Endodermal cell (in vitro differentiated cells): Measurements from ENCODE around the gene SWT1. TPM values are rescaled to one million over a fixed set of nuclear protein-coding genes. Genes with fewer than 3 reads are reported as not detected.

ENCODE experiments used
- DNase-seq: peaks from one replicate; pipeline ENCODE4 v3.0.0-alpha.2; 2017
- H3K27ac ChIP-seq: 2 replicates; pipeline ENCODE4 v1.5.1; 2013; ENCODE audit warnings: mild to moderate bottlenecking, low read depth, low read length, moderate library complexity
- H3K27me3 ChIP-seq: 2 replicates; pipeline ENCODE4 v1.6.1; 2013; ENCODE audit warnings: mild to moderate bottlenecking, low read length, moderate library complexity; ENCODE audit not compliant: insufficient read depth, control insufficient read depth, poor library complexity, severe bottlenecking
- H3K36me3 ChIP-seq: 2 replicates; pipeline ENCODE4 v1.7.0; 2013; ENCODE audit warnings: mild to moderate bottlenecking, low read length, moderate library complexity; ENCODE audit not compliant: control insufficient read depth, insufficient read depth
- H3K4me1 ChIP-seq: one replicate; pipeline ENCODE4 v1.7.0; 2013; ENCODE audit warnings: low read length; ENCODE audit not compliant: control insufficient read depth, insufficient read depth
- H3K4me3 ChIP-seq: 2 replicates; pipeline ENCODE4 v1.5.1; 2013; ENCODE audit warnings: mild to moderate bottlenecking, low read length, moderate library complexity
- H3K9ac ChIP-seq: 2 replicates; pipeline ENCODE4 v1.6.1; 2013; ENCODE audit warnings: mild to moderate bottlenecking, low read length, moderate library complexity; ENCODE audit not compliant: poor library complexity, severe bottlenecking; ENCODE audit errors: extremely low read depth
- H3K9me3 ChIP-seq: 2 replicates; pipeline ENCODE4 v1.6.1; 2013; ENCODE audit warnings: mild to moderate bottlenecking, low read length, moderate library complexity; ENCODE audit not compliant: control insufficient read depth
- H3K27ac Mint-ChIP-seq: 2 replicates; pipeline ENCODE4 v1.8.0; 2020; ENCODE audit warnings: mixed read lengths
- H3K27me3 Mint-ChIP-seq: 2 replicates; pipeline ENCODE4 v1.8.0; 2021; ENCODE audit warnings: mild to moderate bottlenecking, mixed read lengths; ENCODE audit not compliant: insufficient read depth
- H3K36me3 Mint-ChIP-seq: 2 replicates; pipeline ENCODE4 v1.8.0; 2020; ENCODE audit warnings: low read depth, mixed read lengths
- H3K4me1 Mint-ChIP-seq: 2 replicates; pipeline ENCODE4 v1.8.0; 2020; ENCODE audit warnings: mixed read lengths
- H3K4me3 Mint-ChIP-seq: 2 replicates; pipeline ENCODE4 v1.8.0; 2020; ENCODE audit warnings: mild to moderate bottlenecking, moderate library complexity, mixed read lengths
- H3K9me3 Mint-ChIP-seq: 2 replicates; pipeline ENCODE4 v1.8.0; 2020; ENCODE audit warnings: mild to moderate bottlenecking, mixed read lengths
- WGBS, 2 experiments: methylation state at CpG; one replicate each; pipeline versions ENCODE4 v1.1.5 to v1.1.7; 2013; ENCODE audit warnings: missing lambda C conversion rate in 2 of 2, mixed read lengths in 1 of 2; ENCODE audit not compliant: insufficient coverage in 1 of 2, insufficient read length in 1 of 2; 5-methylcytosine and 5-hydroxymethylcytosine counted together
- total RNA-seq, 2 donors: library from RNA; stranded (reverse); fragmentation: NEBNext Ultra II Directional in 1 of 2; extraction: Animal tissue kit (Norgen Biotek cat#: 25700) in 1 of 2; gene quantifications; 2 replicates in 1 of 2; 3 replicates in 1 of 2; pipeline ENCODE4 v1.2.1, GENCODE V29; 2021
- TF ChIP-seq, protein P1 (sequence below): fragments of 200-600 bp; sonication (generic); conservative IDR thresholded peaks from 2 replicates; pipeline ENCODE4 v1.5.0; 2021; ENCODE audit warnings: antibody characterized with exemption, mild to moderate bottlenecking

SWT1 gene
- total RNA-seq, 2 donors from 2014 or later = 9.7 to 13.4 TPM

DNA sequence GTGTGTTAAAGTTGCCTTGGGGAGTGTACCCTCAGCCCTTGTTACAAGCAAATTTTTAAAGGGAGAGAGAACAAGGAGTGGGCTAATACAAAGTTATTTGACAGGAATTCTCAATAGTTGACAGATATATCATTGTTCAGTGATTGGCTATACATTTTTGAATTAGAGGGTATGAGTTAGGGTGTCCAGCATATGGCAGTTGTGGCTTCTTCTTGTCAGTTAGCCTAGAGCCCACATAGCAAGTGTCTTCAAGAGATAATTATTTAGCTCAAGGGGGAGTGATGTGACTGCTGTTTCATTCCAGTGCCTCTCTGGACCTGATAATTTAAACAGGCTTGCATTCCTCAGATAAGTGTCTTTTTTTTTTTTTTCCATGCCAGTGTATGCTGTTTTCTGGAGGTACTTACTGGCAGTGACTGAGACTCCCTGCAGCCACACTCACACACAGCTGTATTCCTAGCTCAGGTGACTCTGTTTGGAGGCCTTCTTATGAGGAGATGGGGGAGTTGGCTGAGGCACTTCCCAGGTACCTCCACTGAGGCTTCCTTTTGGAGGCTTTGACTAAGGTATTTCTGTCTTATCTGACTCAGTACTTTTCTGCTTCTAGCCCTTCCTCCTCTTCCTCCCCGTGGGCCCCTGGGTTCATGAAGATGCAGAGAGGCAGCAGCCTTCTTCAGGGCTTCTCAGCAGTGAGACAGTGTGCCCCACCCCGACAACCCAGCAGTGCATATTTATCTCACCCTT, 127.7 kb downstream of the SWT1 start:
- H3K9me3 ChIP-seq = no peaks in the 10 kb centered on the region
- H3K9ac ChIP-seq = no peak overlapping the region
- no peak overlapping the region for H3K27ac ChIP-seq
- H3K4me1 ChIP-seq = peaks cover 13% of the 10 kb centered on the region
- H3K27me3 ChIP-seq = no peaks in the 10 kb centered on the region
- Mint-ChIP-seq H3K27me3 (no peaks in the 10 kb centered on the region), H3K4me1 (peaks cover 18% of the 10 kb centered on the region), H3K36me3 (peaks cover 22% of the 10 kb centered on the region), H3K27ac (peak overlapping the region; percentile 60), H3K4me3 (no peak overlapping the region), H3K9me3 (peaks cover 5% of the 10 kb centered on the region)
- DNase-seq = no peak
- no peak overlapping the region for H3K4me3 ChIP-seq
- 89% methylated on average over 2 of the region's 2 CpGs; no CpG with 5 or more reads in 1 of the 2 experiments for WGBS, 2 experiments
- TF ChIP-seq, protein P1, sequence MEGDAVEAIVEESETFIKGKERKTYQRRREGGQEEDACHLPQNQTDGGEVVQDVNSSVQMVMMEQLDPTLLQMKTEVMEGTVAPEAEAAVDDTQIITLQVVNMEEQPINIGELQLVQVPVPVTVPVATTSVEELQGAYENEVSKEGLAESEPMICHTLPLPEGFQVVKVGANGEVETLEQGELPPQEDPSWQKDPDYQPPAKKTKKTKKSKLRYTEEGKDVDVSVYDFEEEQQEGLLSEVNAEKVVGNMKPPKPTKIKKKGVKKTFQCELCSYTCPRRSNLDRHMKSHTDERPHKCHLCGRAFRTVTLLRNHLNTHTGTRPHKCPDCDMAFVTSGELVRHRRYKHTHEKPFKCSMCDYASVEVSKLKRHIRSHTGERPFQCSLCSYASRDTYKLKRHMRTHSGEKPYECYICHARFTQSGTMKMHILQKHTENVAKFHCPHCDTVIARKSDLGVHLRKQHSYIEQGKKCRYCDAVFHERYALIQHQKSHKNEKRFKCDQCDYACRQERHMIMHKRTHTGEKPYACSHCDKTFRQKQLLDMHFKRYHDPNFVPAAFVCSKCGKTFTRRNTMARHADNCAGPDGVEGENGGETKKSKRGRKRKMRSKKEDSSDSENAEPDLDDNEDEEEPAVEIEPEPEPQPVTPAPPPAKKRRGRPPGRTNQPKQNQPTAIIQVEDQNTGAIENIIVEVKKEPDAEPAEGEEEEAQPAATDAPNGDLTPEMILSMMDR = no peak
- H3K36me3 ChIP-seq = peaks cover 7% of the 10 kb centered on the region

DNA sequence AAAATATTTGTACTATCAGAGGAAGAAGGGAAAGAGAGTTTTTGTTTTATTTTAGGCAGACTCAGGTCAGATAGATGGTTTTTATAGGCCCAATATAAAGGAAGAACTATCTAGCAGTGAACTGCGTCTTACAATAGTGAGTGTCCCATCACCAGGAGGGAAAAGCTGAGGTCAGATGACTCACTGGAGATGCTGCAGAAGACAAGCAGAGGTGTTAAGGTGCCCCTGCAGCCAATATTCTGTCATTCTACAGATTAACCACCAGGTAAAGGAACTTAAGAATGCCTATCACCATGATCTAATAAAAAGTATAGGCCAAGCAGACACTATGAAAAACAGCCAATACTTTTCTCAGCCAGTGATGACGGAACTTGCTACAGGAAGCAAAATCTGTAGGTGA, 130.5 kb downstream of the SWT1 start:
- WGBS, 2 experiments = 90 to 100% methylated on average over 1 to 2 of the region's 2 CpGs
- Histone ChIP-seq H3K27me3 (no peaks in the 10 kb centered on the region), H3K4me3 (no peak overlapping the region), H3K27ac (no peak overlapping the region), H3K9ac (no peak overlapping the region), H3K9me3 (no peaks in the 10 kb centered on the region), H3K36me3 (peaks cover 10% of the 10 kb centered on the region), H3K4me1 (peaks cover 2% of the 10 kb centered on the region)
- no peak for DNase-seq
- Mint-ChIP-seq H3K27me3 (no peaks in the 10 kb centered on the region), H3K4me3 (no peak overlapping the region), H3K9me3 (no peaks in the 10 kb centered on the region), H3K4me1 (peaks cover 11% of the 10 kb centered on the region), H3K36me3 (peaks cover 14% of the 10 kb centered on the region), H3K27ac (no peak overlapping the region)
- TF ChIP-seq, protein P1 = peak; percentile 38

DNA sequence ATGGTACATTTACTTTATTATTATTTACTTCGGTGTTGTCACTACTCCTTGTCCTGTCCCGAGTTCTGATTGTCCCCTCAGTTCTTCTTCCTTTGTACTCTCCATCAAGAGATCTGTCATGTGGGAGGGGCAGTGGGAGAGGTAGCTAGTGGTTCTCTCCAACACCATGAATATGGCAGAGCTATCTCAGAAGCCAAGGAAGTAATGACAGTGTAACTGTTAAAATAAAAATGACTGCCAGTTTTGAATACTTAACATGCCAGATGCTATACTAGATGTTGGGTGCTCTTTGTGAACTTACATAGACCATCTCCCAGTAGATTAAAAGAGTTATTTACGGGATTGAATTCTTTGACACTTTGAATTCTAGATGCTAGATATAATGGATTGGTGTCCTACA, 131.5 kb downstream of the SWT1 start:
- H3K4me1 ChIP-seq = peaks cover 2% of the 10 kb centered on the region
- H3K9me3 ChIP-seq = no peaks in the 10 kb centered on the region
- peaks cover 14% of the 10 kb centered on the region for H3K36me3 Mint-ChIP-seq
- no peaks in the 10 kb centered on the region for H3K9me3 Mint-ChIP-seq
- H3K9ac ChIP-seq = no peak overlapping the region
- H3K4me1 Mint-ChIP-seq = peaks cover 11% of the 10 kb centered on the region
- H3K27me3 Mint-ChIP-seq = no peaks in the 10 kb centered on the region
- no peak for DNase-seq
- peaks cover 10% of the 10 kb centered on the region for H3K36me3 ChIP-seq
- no peak overlapping the region for H3K27ac ChIP-seq
- TF ChIP-seq, protein P1 = no peak
- H3K27me3 ChIP-seq = no peaks in the 10 kb centered on the region
- 91% methylated on average over 3 of the region's 3 CpGs; no CpG with 5 or more reads in 1 of the 2 experiments for WGBS, 2 experiments
- no peak overlapping the region for H3K27ac Mint-ChIP-seq
- H3K4me3 ChIP-seq = no peak overlapping the region
- no peak overlapping the region for H3K4me3 Mint-ChIP-seq
